H1 (cell line): ENCODE measurements around the gene SYF2. TPM values are rescaled to one million over a fixed set of nuclear protein-coding genes. Genes with fewer than 3 reads are reported as not detected.

Source experiments
- CTCF ChIA-PET: fragments of 300-600 bp; sonication (Branson Sonifier 250); formaldehyde crosslinking; loops from one replicate; lab custom pipeline; 2021; ENCODE audit not compliant: partially characterized antibody; lab: Charles Lee
- POLR2A ChIA-PET: fragments of 300-600 bp; sonication (Branson Sonifier 250); formaldehyde crosslinking; loops from one replicate; lab custom pipeline; 2021; ENCODE audit warnings: inconsistent platforms; ENCODE audit not compliant: partially characterized antibody; lab: Charles Lee
- DNase-seq, 2 experiments: peaks; one replicate each; pipeline versions ENCODE4 v3.0.0 to v3.0.0-alpha.2; 2010 to 2022; ENCODE audit warnings: low spot score in 2 of 2, low read depth in 1 of 2, mixed read lengths in 1 of 2
- FAIRE-seq: peaks from 2 replicates; lab custom pipeline; 2011; peaks lifted over from hg19 to GRCh38; lab: Jason Lieb, UNC
- H2AFZ ChIP-seq: 2 replicates; pipeline ENCODE4 v1.8.1; 2012; ENCODE audit warnings: low read length, inconsistent platforms
- H2AK5ac ChIP-seq: 2 replicates; pipeline ENCODE4 v1.6.1; 2013; ENCODE audit warnings: low read depth, low read length
- H2BK120ac ChIP-seq: replicated peaks from 2 replicates; pipeline ENCODE3; 2013; ENCODE audit warnings: low read depth, low read length, inconsistent platforms
- H2BK12ac ChIP-seq: 2 replicates; pipeline ENCODE4 v1.6.1; 2013; ENCODE audit warnings: low read depth, low read length
- H2BK15ac ChIP-seq: 2 replicates; pipeline ENCODE4 v1.6.1; 2013; ENCODE audit warnings: low read length
- H2BK20ac ChIP-seq: 2 replicates; pipeline ENCODE4 v1.6.1; 2013; ENCODE audit warnings: low read length
- H2BK5ac ChIP-seq: 2 replicates; pipeline ENCODE4 v1.6.1; 2013; ENCODE audit warnings: low read depth, low read length
- H3K14ac ChIP-seq: 2 replicates; pipeline ENCODE4 v1.6.1; 2013; ENCODE audit warnings: inconsistent platforms; ENCODE audit not compliant: insufficient read length
- H3K18ac ChIP-seq: 2 replicates; pipeline ENCODE4 v1.6.1; 2013; ENCODE audit warnings: low read length; ENCODE audit errors: extremely low read depth
- H3K23ac ChIP-seq: 2 replicates; pipeline ENCODE4 v1.6.1; 2013; ENCODE audit warnings: inconsistent platforms; ENCODE audit not compliant: insufficient read length
- H3K23me2 ChIP-seq: 2 replicates; pipeline ENCODE4 v1.6.1; 2013; ENCODE audit warnings: low read depth, low read length
- H3K27ac ChIP-seq: 2 replicates; pipeline ENCODE4 v1.6.1; 2011; ENCODE audit warnings: low read depth, low read length, inconsistent platforms
- H3K27me3 ChIP-seq, 4 experiments: replicated peaks in 1 of 4; 1 replicate in 1 of 4; 2 replicates in 3 of 4; pipeline versions ENCODE4 v1.6.1 to v1.8.1; 2011 to 2013; ENCODE audit warnings: low read length in 3 of 4, mild to moderate bottlenecking in 3 of 4, inconsistent platforms in 2 of 4, mixed read lengths in 2 of 4, moderate library complexity in 1 of 4; ENCODE audit not compliant: control insufficient read depth in 3 of 4, insufficient read depth in 3 of 4; ENCODE audit errors: extremely low read depth in 1 of 4
- H3K36me3 ChIP-seq, 4 experiments: 2 replicates each; pipeline versions ENCODE4 v1.6.1 to v1.8.1; 2011 to 2013; ENCODE audit warnings: mild to moderate bottlenecking in 4 of 4, low read length in 3 of 4, moderate library complexity in 2 of 4, control low read depth in 1 of 4, inconsistent platforms in 1 of 4; ENCODE audit not compliant: insufficient read depth in 4 of 4, control insufficient read depth in 2 of 4
- H3K4ac ChIP-seq: replicated peaks from 2 replicates; pipeline ENCODE3; 2013; ENCODE audit warnings: low read length, low read depth, mixed read lengths, inconsistent platforms; ENCODE audit not compliant: insufficient read length
- H3K4me1 ChIP-seq, 4 experiments: replicated peaks in 1 of 4; 1 replicate in 1 of 4; 2 replicates in 3 of 4; pipeline versions ENCODE4 v1.6.1 to v1.8.1; 2011 to 2013; ENCODE audit warnings: low read length in 3 of 4, inconsistent platforms in 2 of 4, mixed read lengths in 1 of 4; ENCODE audit not compliant: insufficient read depth in 4 of 4, control insufficient read depth in 3 of 4
- H3K4me2 ChIP-seq, 2 experiments: 2 replicates each; pipeline versions ENCODE4 v1.6.1 to v1.8.1; 2011 to 2013; ENCODE audit warnings: low read depth in 2 of 2, low read length in 2 of 2, control low read depth in 1 of 2, inconsistent platforms in 1 of 2, mild to moderate bottlenecking in 1 of 2; ENCODE audit not compliant: insufficient read depth in 1 of 2
- H3K4me3 ChIP-seq, 4 experiments: fragments of 200-600, 300-600 bp in 1 of 4; sonication (generic), shearing (Covaris generic), sonication (Bioruptor Twin) in 1 of 4; 2 replicates each; pipeline versions ENCODE4 v1.5.1 to v1.8.1; 2011 to 2016; ENCODE audit warnings: low read length in 4 of 4, low read depth in 3 of 4, control low read depth in 2 of 4, inconsistent platforms in 2 of 4, mild to moderate bottlenecking in 2 of 4, mixed read lengths in 1 of 4, moderate library complexity in 1 of 4; ENCODE audit not compliant: insufficient read depth in 2 of 4; ENCODE audit errors: extremely low read depth in 1 of 4
- H3K56ac ChIP-seq: replicated peaks from 2 replicates; pipeline ENCODE3; 2013; ENCODE audit warnings: low read depth, mild to moderate bottlenecking, mixed read lengths, low read length, inconsistent platforms; ENCODE audit not compliant: insufficient read length
- H3K79me1 ChIP-seq: 2 replicates; pipeline ENCODE4 v1.6.1; 2013; ENCODE audit warnings: low read depth, low read length, control low read depth
- H3K79me2 ChIP-seq, 2 experiments: 2 replicates each; pipeline versions ENCODE4 v1.6.1 to v1.8.1; 2012 to 2013; ENCODE audit warnings: low read length in 2 of 2, mild to moderate bottlenecking in 2 of 2, inconsistent platforms in 1 of 2; ENCODE audit not compliant: insufficient read depth in 2 of 2, control insufficient read depth in 1 of 2
- H3K9ac ChIP-seq, 4 experiments: replicated peaks in 1 of 4; 1 replicate in 1 of 4; 2 replicates in 3 of 4; pipeline versions ENCODE4 v1.6.1 to v1.8.1; 2011 to 2013; ENCODE audit warnings: low read depth in 3 of 4, low read length in 3 of 4, control low read depth in 2 of 4, mild to moderate bottlenecking in 2 of 4, moderate library complexity in 2 of 4, inconsistent platforms in 1 of 4; ENCODE audit errors: extremely low read depth in 1 of 4
- H3K9me3 ChIP-seq, 2 experiments: 2 replicates each; pipeline versions ENCODE4 v1.6.1 to v1.8.1; 2012 to 2013; ENCODE audit warnings: mild to moderate bottlenecking in 2 of 2, moderate library complexity in 2 of 2, control low read depth in 1 of 2, inconsistent platforms in 1 of 2, low read depth in 1 of 2, low read length in 1 of 2, mixed read lengths in 1 of 2; ENCODE audit not compliant: insufficient read depth in 2 of 2
- H4K20me1 ChIP-seq, 2 experiments: replicated peaks in 1 of 2; 2 replicates each; pipeline versions ENCODE3 to v1.8.1; 2011 to 2013; ENCODE audit warnings: inconsistent platforms in 2 of 2, low read length in 2 of 2, mild to moderate bottlenecking in 1 of 2; ENCODE audit not compliant: insufficient read depth in 2 of 2, control insufficient read depth in 1 of 2
- H4K5ac ChIP-seq: 2 replicates; pipeline ENCODE4 v1.6.1; 2013; ENCODE audit warnings: low read length, low read depth, mixed read lengths, inconsistent platforms; ENCODE audit not compliant: insufficient read length
- H4K8ac ChIP-seq: 2 replicates; pipeline ENCODE4 v1.8.0; 2013; ENCODE audit warnings: mild to moderate bottlenecking, moderate library complexity, low read length, inconsistent platforms; ENCODE audit not compliant: insufficient read depth; ENCODE audit errors: extremely low read depth
- H4K91ac ChIP-seq: replicated peaks from 2 replicates; pipeline ENCODE3; 2013; ENCODE audit warnings: low read length, mixed read lengths, inconsistent platforms; ENCODE audit not compliant: insufficient read length
- BCL11A ChIP-seq, 2 experiments: IDR thresholded peaks; one replicate each; pipeline ENCODE4 v1.6.1; 2011; ENCODE audit warnings: low read depth in 2 of 2, low read length in 2 of 2, mild to moderate bottlenecking in 2 of 2
- CBX8 ChIP-seq: fragments of 300-800, 300-1000 bp; sonication (generic); IDR thresholded peaks from 2 replicates; pipeline ENCODE4 v1.7.1; 2016; ENCODE audit warnings: low read depth, low read length, borderline replicate concordance
- CHD2 ChIP-seq: IDR thresholded peaks from 2 replicates; pipeline ENCODE4 v1.6.1; 2012; ENCODE audit warnings: low read length, improper control_type of control experiment
- EP300 ChIP-seq, 2 experiments: IDR thresholded peaks; 1 replicate in 1 of 2; 2 replicates in 1 of 2; pipeline ENCODE4 v1.6.1; 2011 to 2012; ENCODE audit warnings: low read depth in 2 of 2, low read length in 2 of 2, mild to moderate bottlenecking in 2 of 2, borderline replicate concordance in 1 of 2, inconsistent platforms in 1 of 2, moderate library complexity in 1 of 2
- EZH2 ChIP-seq: fragments of 200-600 bp; sonication (generic); IDR thresholded peaks from 2 replicates; pipeline ENCODE4 v1.7.1; 2012; ENCODE audit warnings: low read depth, mild to moderate bottlenecking, moderate library complexity, low read length, inconsistent platforms; ENCODE audit not compliant: severe bottlenecking
- KDM1A ChIP-seq: fragments of 200-600, 300-600 bp; sonication (generic); IDR thresholded peaks from 2 replicates; pipeline ENCODE4 v1.7.1; 2016; ENCODE audit warnings: mild to moderate bottlenecking, low read length, borderline replicate concordance
- MAFK ChIP-seq: IDR thresholded peaks from 2 replicates; pipeline ENCODE4 v1.6.1; 2012; ENCODE audit warnings: low read depth, mild to moderate bottlenecking, improper control_type of control experiment, low read length
- RNF2 ChIP-seq: fragments of 200-900, 300-1000 bp; sonication (generic); IDR thresholded peaks from 2 replicates; pipeline ENCODE4 v1.7.1; 2016; ENCODE audit warnings: borderline replicate concordance, low read depth, mild to moderate bottlenecking, antibody characterized with exemption, low read length; ENCODE audit not compliant: poor library complexity, severe bottlenecking; ENCODE audit errors: missing control alignments
- SP2 ChIP-seq: IDR thresholded peaks from 2 replicates; pipeline ENCODE4 v1.6.1; 2012; ENCODE audit warnings: mild to moderate bottlenecking, low read length, inconsistent platforms
- TCF12 ChIP-seq: IDR thresholded peaks from 2 replicates; pipeline ENCODE4 v1.6.1; 2011; ENCODE audit warnings: low read depth, mild to moderate bottlenecking, low read length
- YY1 ChIP-seq: IDR thresholded peaks from 2 replicates; pipeline ENCODE4 v1.6.1; 2011; ENCODE audit warnings: low read depth, mild to moderate bottlenecking, low read length
- ZNF274 ChIP-seq: IDR thresholded peaks from 2 replicates; pipeline ENCODE4 v1.7.0; 2012; ENCODE audit warnings: low read length, borderline replicate concordance; ENCODE audit errors: extremely low read depth
- WGBS, 2 experiments: shearing (Covaris generic) in 1 of 2; methylation state at CpG; one replicate each; pipeline versions ENCODE4 v1.1.6 to v1.1.7; 2013 to 2015; ENCODE audit warnings: low lambda C conversion rate in 2 of 2, mixed read lengths in 2 of 2, inconsistent platforms in 1 of 2, low coverage in 1 of 2, missing lambda C conversion rate in 1 of 2; ENCODE audit not compliant: insufficient replicate concordance in 2 of 2, insufficient coverage in 1 of 2, insufficient read length in 1 of 2; ENCODE audit errors: extremely low coverage in 1 of 2, missing lambda C conversion rate in 1 of 2; 5-methylcytosine and 5-hydroxymethylcytosine counted together
- polyA plus RNA-seq, 7 experiments: library from polyadenylated mRNA; depleted of rRNA in 3 of 7; stranded (reverse) in 5 of 7; unstranded in 2 of 7; fragments of >200 nt in 5 of 7; fragments of 200-250 nt in 2 of 7; gene quantifications; 1 replicate in 5 of 7; 2 replicates in 1 of 7; 4 replicates in 1 of 7; pipeline versions ENCODE4 v1.2.1 to v1.2.3, GENCODE V29; 2011 to 2013; ENCODE audit warnings: missing spikeins in 2 of 7, mixed read lengths in 2 of 7
- total RNA-seq: library from RNA; stranded (reverse); fragmentation: NEBNext Ultra II Directional; extraction: Animal tissue kit (Norgen Biotek cat#: 25700); gene quantifications from 2 replicates; pipeline ENCODE4 v1.2.1, GENCODE V29; 2021

SYF2 gene
- total and polyA plus RNA-seq, 2 of the 8 experiments (the other 6 are each of a cell fraction or from before 2014, with no cell fraction given) = 7.5 to 33.0 TPM

GRCh38 chr1:25222606-25223005 is 9.7 kb downstream of the SYF2 start:
- CTCF ChIA-PET = no interaction called here

More at GRCh38 chr1:25222606-25223005, 9.7 kb downstream of the SYF2 start:
- H3K56ac ChIP-seq = no peak overlapping the region
- H2AK5ac ChIP-seq = no peak overlapping the region
- no peaks in the 10 kb centered on the region for H3K9me3 ChIP-seq
- H3K4me2 ChIP-seq = no peak overlapping the region
- no peak overlapping the region for H2BK15ac ChIP-seq
- 90% methylated on average over 4 of the region's 4 CpGs; no CpG with 5 or more reads in 1 of the 2 experiments for WGBS, 2 experiments
- H3K79me1 ChIP-seq = no peaks in the 10 kb centered on the region
- H3K36me3 ChIP-seq = peaks cover 13 to 53% (median 29%) of the 10 kb centered on the region in 4 experiments
- no peaks in the 10 kb centered on the region for H4K20me1 ChIP-seq
- H3K23ac ChIP-seq = no peak overlapping the region
- FAIRE-seq (no peak), DNase-seq (no peak)
- H3K27ac ChIP-seq = no peak overlapping the region
- H3K9ac ChIP-seq = no peak overlapping the region
- H3K27me3 ChIP-seq = no peaks in the 10 kb centered on the region
- TF ChIP-seq CHD2 = no peak
- TF ChIP-seq ZNF274 = no peak
- TF ChIP-seq YY1 = no peak
- TF ChIP-seq RNF2 = no peak
- no peak for TF ChIP-seq CBX8
- TF ChIP-seq BCL11A (IDR thresholded peaks at IDR 0.05; ENCODE audit: low read depth in 2 of 2, low read length in 2 of 2) = no peak
- no peak for TF ChIP-seq KDM1A
- no peak for TF ChIP-seq SP2
- TF ChIP-seq EP300 (IDR thresholded peaks at IDR 0.05; ENCODE audit: borderline replicate concordance in 1 of 2, low read depth in 2 of 2, low read length in 2 of 2) = no peak
- TF ChIP-seq TCF12 = no peak
- TF ChIP-seq MAFK = no peak
- no peak for TF ChIP-seq EZH2
- H3K14ac ChIP-seq = no peak overlapping the region
- POLR2A ChIA-PET = interaction anchor here (1.5 kb wide), 1 partner anchor 10 kb away, joined by 10 read pairs; the partner anchor contains the start of gene SYF2
- H3K79me2 ChIP-seq = no peaks in the 10 kb centered on the region
- no peak overlapping the region for H2BK5ac ChIP-seq
- H4K91ac ChIP-seq = no peak overlapping the region
- no peak overlapping the region for H3K4ac ChIP-seq
- H3K4me1 ChIP-seq = no peaks in the 10 kb centered on the region
- no peak overlapping the region for H2BK120ac ChIP-seq
- H2BK12ac ChIP-seq = no peak overlapping the region
- no peaks in the 10 kb centered on the region for H3K23me2 ChIP-seq
- H2AFZ ChIP-seq = no peak overlapping the region
- H4K5ac ChIP-seq = no peak overlapping the region
- H3K18ac ChIP-seq = no peak overlapping the region
- H2BK20ac ChIP-seq = no peak overlapping the region
- no peak overlapping the region for H3K4me3 ChIP-seq
- no peak overlapping the region for H4K8ac ChIP-seq
